Stomach smooth muscle (tissue), 2 donors: Measurements from ENCODE around the gene DMRTB1.

Experiments used
- H3K27ac ChIP-seq: one replicate; pipeline ENCODE4 v1.7.0; 2013; ENCODE audit warnings: mild to moderate bottlenecking, low read length, inconsistent platforms
- H3K27me3 ChIP-seq, 2 donors: one replicate each; pipeline ENCODE4 v1.7.0; 2013; ENCODE audit warnings: low read length in 2 of 2; ENCODE audit not compliant: insufficient read depth in 2 of 2, control insufficient read depth in 1 of 2
- H3K36me3 ChIP-seq, 2 donors: one replicate each; pipeline ENCODE4 v1.7.0; 2013; ENCODE audit warnings: low read length in 2 of 2; ENCODE audit not compliant: control insufficient read depth in 2 of 2, insufficient read depth in 2 of 2
- H3K4me1 ChIP-seq: one replicate; pipeline ENCODE4 v1.7.0; 2013; ENCODE audit warnings: low read length; ENCODE audit not compliant: control insufficient read depth, insufficient read depth
- H3K4me3 ChIP-seq, 2 donors: one replicate each; pipeline ENCODE4 v1.7.0; 2013; ENCODE audit warnings: low read length in 2 of 2
- H3K9ac ChIP-seq, 2 donors: one replicate each; pipeline ENCODE4 v1.7.0; 2013; ENCODE audit warnings: low read length in 2 of 2, mild to moderate bottlenecking in 1 of 2
- H3K9me3 ChIP-seq, 2 donors: one replicate each; pipeline ENCODE4 v1.7.0; 2013; ENCODE audit warnings: low read length in 2 of 2; ENCODE audit not compliant: control insufficient read depth in 2 of 2
- donor health status: healthy.
- donor health status: Pancreatic carcinoma.

The DMRTB1 gene

DNA sequence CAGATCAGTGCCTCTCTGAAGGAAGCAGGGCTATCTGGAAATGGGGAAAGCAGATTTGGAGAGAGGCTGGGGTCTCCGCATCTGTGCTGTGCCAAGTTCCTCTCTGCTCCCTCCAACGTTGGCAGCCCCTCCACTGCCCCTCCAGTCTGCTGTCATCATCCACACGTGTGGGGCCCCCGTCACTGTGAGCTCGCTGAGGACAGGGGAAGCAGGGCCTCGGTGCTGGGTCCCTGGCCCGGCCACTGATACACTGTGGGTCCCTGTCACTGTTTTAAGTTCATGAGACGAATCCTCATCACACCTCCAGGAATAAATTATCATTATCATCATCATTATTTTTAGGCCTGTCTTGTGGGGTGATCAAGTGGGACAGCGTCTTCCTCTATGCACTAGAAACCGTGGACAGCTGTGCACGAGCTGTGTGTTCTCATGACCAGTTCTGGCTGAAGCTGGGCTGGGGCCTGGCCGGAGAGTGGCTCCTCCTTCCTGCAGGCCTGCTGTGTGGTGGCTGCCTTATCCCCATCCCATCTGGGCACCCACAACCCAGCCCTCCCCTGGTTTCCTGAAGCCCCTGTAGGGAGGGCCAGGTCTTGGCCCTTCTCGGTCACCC lies 52.2 kb downstream of the DMRTB1 start:
- H3K27me3 ChIP-seq = no peaks in the 10 kb centered on the region
- no peak overlapping the region for H3K9ac ChIP-seq
- H3K9me3 ChIP-seq = no peaks in the 10 kb centered on the region
- no peak overlapping the region for H3K4me3 ChIP-seq
- peaks cover 7% of the 10 kb centered on the region for H3K4me1 ChIP-seq
- no peaks in the 10 kb centered on the region for H3K36me3 ChIP-seq
- no peak overlapping the region for H3K27ac ChIP-seq

DNA sequence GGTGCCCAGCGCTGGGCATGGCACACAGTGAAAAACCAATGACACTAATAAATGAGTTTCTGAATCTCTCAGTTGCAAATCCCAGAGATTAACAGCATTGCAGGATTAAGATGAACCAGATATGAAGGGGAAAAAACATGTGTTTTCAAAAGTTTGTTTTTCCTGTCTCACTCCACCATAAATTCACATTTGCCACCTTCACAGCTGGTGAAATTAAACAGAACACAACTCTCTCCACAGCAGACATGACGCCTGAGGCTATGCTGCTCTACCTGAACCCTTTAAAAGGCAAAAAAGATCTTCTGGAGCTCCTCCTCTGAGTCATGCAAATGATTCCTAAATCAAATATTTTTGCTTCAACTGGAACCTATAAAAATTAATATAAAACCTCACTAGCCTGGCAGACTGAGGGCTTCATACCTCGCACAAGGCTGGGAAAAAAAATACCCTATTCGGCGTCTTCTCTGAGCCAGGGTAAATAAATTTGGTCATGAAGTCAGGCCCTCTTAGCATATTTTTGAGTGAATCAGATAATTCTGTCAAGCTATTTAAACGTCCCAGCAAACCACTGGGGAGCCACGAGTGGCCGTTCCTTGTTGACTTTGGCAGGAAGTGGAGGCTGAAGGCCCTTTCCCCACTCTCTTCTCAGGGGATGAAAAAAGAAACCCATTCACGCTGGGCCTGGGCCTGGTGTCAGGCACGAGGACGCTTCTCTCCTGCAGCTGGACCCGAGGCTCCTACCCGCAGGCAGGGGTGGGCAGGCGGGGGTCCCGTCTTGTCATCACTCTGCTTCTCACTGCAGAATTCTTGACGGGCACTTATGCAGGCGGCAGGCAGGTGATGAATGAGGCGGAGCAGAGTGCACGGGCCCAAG lies 53.0 kb downstream of the DMRTB1 start:
- H3K4me3 ChIP-seq = no peak overlapping the region
- H3K9ac ChIP-seq = no peak overlapping the region
- H3K27me3 ChIP-seq = no peaks in the 10 kb centered on the region
- H3K9me3 ChIP-seq = no peaks in the 10 kb centered on the region
- no peaks in the 10 kb centered on the region for H3K36me3 ChIP-seq
- no peak overlapping the region for H3K27ac ChIP-seq
- peaks cover 7% of the 10 kb centered on the region for H3K4me1 ChIP-seq

DNA sequence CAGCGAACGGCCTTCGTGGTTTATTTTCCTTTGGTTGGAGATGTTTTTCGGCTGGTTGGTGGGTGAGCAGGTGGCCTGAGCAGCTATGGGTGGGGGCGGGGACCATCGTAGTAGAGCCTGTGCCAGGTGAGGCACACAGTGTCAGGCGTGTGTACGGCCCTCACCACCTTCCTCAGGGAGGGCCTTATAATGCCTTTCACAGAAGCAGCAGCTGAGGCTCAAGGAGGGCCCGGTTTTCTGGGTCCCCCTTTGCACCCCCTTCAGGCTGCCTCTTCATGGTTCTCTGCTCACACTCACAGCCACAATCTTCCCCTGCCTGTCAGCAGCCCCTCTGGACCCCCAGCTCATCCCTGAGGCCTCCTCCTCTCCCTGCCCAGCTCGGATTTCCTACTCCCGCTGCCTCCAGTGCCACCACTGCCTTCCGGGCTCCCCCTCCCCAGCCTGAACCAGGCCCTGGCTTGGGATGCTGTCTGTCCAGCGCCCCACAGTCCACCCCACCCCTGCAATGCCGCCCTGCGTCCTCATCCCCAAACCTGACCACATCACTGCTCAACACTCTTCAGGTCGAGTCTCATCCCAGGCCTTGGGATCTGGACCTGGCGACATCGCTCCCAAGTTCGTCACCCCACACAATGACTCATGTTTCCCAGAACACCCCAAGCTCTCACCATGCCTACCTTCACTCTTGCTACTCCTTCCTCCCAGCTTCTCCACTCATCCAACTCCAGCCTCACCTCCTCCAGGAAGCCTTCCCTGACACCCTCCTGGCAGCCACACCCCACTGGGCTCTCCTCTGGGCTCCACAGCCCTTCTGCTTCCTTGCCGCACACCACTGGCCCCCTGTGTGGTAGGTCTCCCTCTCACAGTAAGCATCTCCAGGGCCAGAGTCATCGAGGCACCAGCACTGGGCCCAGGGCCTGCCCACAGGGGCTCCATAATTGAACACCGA lies 53.9 kb downstream of the DMRTB1 start:
- H3K4me3 ChIP-seq = no peak overlapping the region
- H3K9ac ChIP-seq = no peak overlapping the region
- H3K27me3 ChIP-seq = no peaks in the 10 kb centered on the region
- no peaks in the 10 kb centered on the region for H3K9me3 ChIP-seq
- no peak overlapping the region for H3K27ac ChIP-seq
- peaks cover 7% of the 10 kb centered on the region for H3K4me1 ChIP-seq
- no peaks in the 10 kb centered on the region for H3K36me3 ChIP-seq

DNA sequence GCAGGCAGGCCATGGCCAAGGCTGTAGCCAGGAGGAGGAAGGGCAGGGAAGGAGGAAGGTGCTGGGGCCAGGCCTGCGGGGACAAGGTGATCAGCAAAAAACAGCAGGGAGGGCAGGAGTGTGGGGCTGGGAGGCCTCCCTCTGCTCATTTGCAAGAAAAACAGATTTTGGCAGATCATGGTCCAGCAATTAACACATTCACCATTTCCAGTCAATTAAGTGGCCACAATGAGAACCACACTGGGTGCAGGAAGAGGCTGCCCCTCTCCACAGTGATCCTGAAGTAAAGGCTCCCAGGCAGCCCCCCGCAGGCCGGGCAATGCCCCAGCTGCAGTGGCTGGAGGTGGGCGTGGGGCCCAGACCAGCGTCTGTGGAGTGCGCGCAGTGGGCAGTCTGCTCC lies 54.6 kb downstream of the DMRTB1 start:
- H3K4me1 ChIP-seq = peaks cover 7% of the 10 kb centered on the region
- no peak overlapping the region for H3K4me3 ChIP-seq
- H3K27me3 ChIP-seq = no peaks in the 10 kb centered on the region
- no peak overlapping the region for H3K9ac ChIP-seq
- H3K9me3 ChIP-seq = no peaks in the 10 kb centered on the region
- H3K36me3 ChIP-seq = no peaks in the 10 kb centered on the region
- no peak overlapping the region for H3K27ac ChIP-seq

DNA sequence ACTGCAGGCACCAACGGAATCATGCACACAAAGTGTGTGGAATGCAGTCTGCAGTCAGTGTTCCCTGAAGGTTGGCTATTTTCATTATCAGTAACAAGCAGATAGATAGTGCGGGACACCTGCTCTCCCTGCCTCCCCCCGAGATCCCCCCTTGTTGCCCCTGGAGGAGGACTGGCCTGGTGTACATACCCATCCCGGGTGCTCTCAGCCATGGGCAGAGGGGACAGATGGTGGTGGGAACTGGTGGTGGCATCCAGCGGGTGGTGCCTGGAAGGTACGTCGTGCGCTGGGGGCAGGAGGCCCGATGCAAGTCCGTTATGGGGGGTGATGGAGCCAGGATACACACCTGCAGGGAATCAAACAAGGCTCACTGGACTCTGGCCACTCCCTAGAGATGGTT lies 55.2 kb downstream of the DMRTB1 start:
- Histone ChIP-seq H3K4me3 (no peak overlapping the region), H3K4me1 (peaks cover 8% of the 10 kb centered on the region), H3K9me3 (no peaks in the 10 kb centered on the region), H3K27ac (no peak overlapping the region), H3K27me3 (no peaks in the 10 kb centered on the region), H3K9ac (no peak overlapping the region), H3K36me3 (no peaks in the 10 kb centered on the region)

DNA sequence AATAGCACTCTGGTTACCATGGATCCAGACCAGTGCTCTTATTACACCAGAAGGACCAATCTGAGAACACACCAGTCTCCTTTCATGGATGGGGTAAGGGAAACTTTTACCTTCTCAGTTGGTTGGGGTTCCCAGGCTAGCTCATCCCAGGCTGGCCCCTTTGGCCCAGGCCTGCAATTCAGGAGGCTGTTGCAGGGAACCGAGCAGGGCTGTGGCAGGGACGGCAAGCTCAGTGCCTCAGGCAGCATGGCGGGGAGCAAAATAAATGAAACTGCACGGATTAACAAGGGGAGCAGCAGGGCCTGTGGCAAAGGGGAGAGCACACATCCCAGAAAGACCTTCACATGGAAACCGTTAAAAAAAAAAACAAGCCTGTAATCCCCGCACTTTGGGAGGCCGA lies 57.0 kb downstream of the DMRTB1 start:
- H3K36me3 ChIP-seq = no peaks in the 10 kb centered on the region
- no peaks in the 10 kb centered on the region for H3K27me3 ChIP-seq
- H3K4me3 ChIP-seq = no peak overlapping the region
- no peak overlapping the region for H3K27ac ChIP-seq
- peaks cover 7% of the 10 kb centered on the region for H3K4me1 ChIP-seq
- H3K9ac ChIP-seq = no peak overlapping the region
- no peaks in the 10 kb centered on the region for H3K9me3 ChIP-seq
